K562 (cell line): ENCODE data around the gene PIK3CG.

Experiments used
- EP300 ChIP-seq: IDR thresholded peaks from 2 replicates; pipeline ENCODE4 v1.6.1; 2012; ENCODE audit warnings: low read length, improper control_type of control experiment
- FOXP1 ChIP-seq: sonication (generic); formaldehyde crosslinking; IDR thresholded peaks from 2 replicates; pipeline ENCODE4 v1.8.0; 2022; ENCODE audit warnings: mild to moderate bottlenecking, missing genetic modification reagents
- HDAC1 ChIP-seq, 2 experiments: fragments of 450-650 bp; IDR thresholded peaks; 2 replicates each; pipeline ENCODE4 v1.6.1; 2016 to 2017; ENCODE audit warnings: inconsistent platforms in 1 of 2, mild to moderate bottlenecking in 1 of 2, moderate library complexity in 1 of 2
- HDGF ChIP-seq: fragments of 450-650 bp; IDR thresholded peaks from 2 replicates; pipeline ENCODE4 v1.6.1; 2016
- POLR2G ChIP-seq: fragments of 200-400 bp; formaldehyde crosslinking; IDR thresholded peaks from 2 replicates; pipeline ENCODE4 v1.6.1; 2017; ENCODE audit warnings: low read depth, mild to moderate bottlenecking, antibody characterized with exemption, low read length, moderate library complexity
- RAD21 ChIP-seq, 2 experiments: fragments of 250-450 bp in 1 of 2; fragments of 450-650 bp in 1 of 2; sonication (Bioruptor Pico) in 1 of 2; formaldehyde crosslinking in 1 of 2; IDR thresholded peaks in 1 of 2; conservative IDR thresholded peaks in 1 of 2; 2 replicates each; pipeline versions ENCODE4 v1.4.0 to v1.8.0; 2020 to 2022; ENCODE audit warnings: mild to moderate bottlenecking in 2 of 2, moderate library complexity in 1 of 2
- SIX5 ChIP-seq, 2 experiments: IDR thresholded peaks; 2 replicates each; pipeline ENCODE4 v1.6.1; 2011; ENCODE audit warnings: low read length in 2 of 2, borderline replicate concordance in 1 of 2, low read depth in 1 of 2, mild to moderate bottlenecking in 1 of 2, moderate library complexity in 1 of 2; ENCODE audit not compliant: insufficient read depth in 1 of 2
- YY1 ChIP-seq, 3 experiments: IDR thresholded peaks; 2 replicates each; pipeline ENCODE4 v1.6.1; 2011; ENCODE audit warnings: low read length in 2 of 3, mild to moderate bottlenecking in 2 of 3, moderate library complexity in 2 of 3, borderline replicate concordance in 1 of 3, control low read depth in 1 of 3, low read depth in 1 of 3; ENCODE audit not compliant: insufficient read depth in 3 of 3, insufficient replicate concordance in 2 of 3, control insufficient read depth in 1 of 3, insufficient read length in 1 of 3; ENCODE audit errors: extremely low read depth in 1 of 3
- ZNF311 ChIP-seq: fragments of 250-450 bp; sonication (Bioruptor Pico); IDR thresholded peaks from 2 replicates; pipeline ENCODE4 v1.4.0; 2020; ENCODE audit warnings: mild to moderate bottlenecking, moderate library complexity
- ZNF644 ChIP-seq: fragments of 200-800 bp; sonication (Bioruptor generic); IDR thresholded peaks from 2 replicates; pipeline ENCODE4 v1.6.1; 2016; ENCODE audit warnings: low read depth, missing genetic modification characterization, missing compliant biosample characterization
- TF ChIP-seq, protein P1 (sequence below): sonication (generic); formaldehyde crosslinking; IDR thresholded peaks from 2 replicates; pipeline ENCODE4 v1.8.0; 2022; ENCODE audit warnings: mild to moderate bottlenecking, missing genetic modification reagents
- TF ChIP-seq, protein P2 (sequence below): fragments of 450-650 bp; IDR thresholded peaks from 2 replicates; pipeline ENCODE4 v1.6.1; 2016; ENCODE audit warnings: low read depth, mild to moderate bottlenecking, moderate library complexity

DNA sequence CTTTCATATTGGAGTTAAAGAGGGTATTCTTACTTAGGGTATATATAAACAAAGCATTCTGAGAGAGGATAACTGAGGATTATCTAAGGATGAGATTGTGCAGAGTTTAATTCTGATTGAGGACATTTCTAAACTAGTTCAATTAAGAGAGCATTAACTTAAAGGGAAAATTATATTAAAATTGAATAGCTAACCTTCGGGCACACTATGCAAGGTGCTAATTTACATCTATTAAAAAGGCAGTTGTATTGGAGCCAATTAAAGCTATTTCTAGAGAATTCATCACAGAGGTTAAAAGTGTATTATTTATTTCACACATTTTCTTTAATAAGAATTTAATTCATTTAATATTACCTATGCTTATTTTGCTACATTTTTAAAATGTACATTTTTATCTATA, 17.0 kb upstream of the PIK3CG start:
- TF ChIP-seq SIX5 (IDR thresholded peaks at IDR 0.05; ENCODE audit: borderline replicate concordance in 1 of 2, insufficient read depth in 1 of 2, low read depth in 1 of 2, low read length in 2 of 2) (no peak), HDAC1 (IDR thresholded peaks at IDR 0.05) (no peak), YY1 (IDR thresholded peaks at IDR 0.05; ENCODE audit: borderline replicate concordance in 1 of 3, control insufficient read depth in 1 of 3, extremely low read depth in 1 of 3, insufficient read depth in 3 of 3, insufficient read length in 1 of 3, insufficient replicate concordance in 2 of 3, low read depth in 1 of 3, low read length in 2 of 3) (no peak), ZNF311 (CRISPR knock-in tag) (no peak), EP300 (no peak), ZNF644 (no peak), RAD21 (CRISPR knock-in tag; conservative IDR thresholded peaks at IDR 0.05 in 1 of 2, IDR thresholded peaks at IDR 0.05 in 1 of 2) (no peak), FOXP1 (no peak), HDGF (no peak), POLR2G (no peak)
- TF ChIP-seq, protein P1, sequence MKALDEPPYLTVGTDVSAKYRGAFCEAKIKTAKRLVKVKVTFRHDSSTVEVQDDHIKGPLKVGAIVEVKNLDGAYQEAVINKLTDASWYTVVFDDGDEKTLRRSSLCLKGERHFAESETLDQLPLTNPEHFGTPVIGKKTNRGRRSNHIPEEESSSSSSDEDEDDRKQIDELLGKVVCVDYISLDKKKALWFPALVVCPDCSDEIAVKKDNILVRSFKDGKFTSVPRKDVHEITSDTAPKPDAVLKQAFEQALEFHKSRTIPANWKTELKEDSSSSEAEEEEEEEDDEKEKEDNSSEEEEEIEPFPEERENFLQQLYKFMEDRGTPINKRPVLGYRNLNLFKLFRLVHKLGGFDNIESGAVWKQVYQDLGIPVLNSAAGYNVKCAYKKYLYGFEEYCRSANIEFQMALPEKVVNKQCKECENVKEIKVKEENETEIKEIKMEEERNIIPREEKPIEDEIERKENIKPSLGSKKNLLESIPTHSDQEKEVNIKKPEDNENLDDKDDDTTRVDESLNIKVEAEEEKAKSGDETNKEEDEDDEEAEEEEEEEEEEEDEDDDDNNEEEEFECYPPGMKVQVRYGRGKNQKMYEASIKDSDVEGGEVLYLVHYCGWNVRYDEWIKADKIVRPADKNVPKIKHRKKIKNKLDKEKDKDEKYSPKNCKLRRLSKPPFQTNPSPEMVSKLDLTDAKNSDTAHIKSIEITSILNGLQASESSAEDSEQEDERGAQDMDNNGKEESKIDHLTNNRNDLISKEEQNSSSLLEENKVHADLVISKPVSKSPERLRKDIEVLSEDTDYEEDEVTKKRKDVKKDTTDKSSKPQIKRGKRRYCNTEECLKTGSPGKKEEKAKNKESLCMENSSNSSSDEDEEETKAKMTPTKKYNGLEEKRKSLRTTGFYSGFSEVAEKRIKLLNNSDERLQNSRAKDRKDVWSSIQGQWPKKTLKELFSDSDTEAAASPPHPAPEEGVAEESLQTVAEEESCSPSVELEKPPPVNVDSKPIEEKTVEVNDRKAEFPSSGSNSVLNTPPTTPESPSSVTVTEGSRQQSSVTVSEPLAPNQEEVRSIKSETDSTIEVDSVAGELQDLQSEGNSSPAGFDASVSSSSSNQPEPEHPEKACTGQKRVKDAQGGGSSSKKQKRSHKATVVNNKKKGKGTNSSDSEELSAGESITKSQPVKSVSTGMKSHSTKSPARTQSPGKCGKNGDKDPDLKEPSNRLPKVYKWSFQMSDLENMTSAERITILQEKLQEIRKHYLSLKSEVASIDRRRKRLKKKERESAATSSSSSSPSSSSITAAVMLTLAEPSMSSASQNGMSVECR (CRISPR knock-in tag): no peak
- TF ChIP-seq, protein P2, sequence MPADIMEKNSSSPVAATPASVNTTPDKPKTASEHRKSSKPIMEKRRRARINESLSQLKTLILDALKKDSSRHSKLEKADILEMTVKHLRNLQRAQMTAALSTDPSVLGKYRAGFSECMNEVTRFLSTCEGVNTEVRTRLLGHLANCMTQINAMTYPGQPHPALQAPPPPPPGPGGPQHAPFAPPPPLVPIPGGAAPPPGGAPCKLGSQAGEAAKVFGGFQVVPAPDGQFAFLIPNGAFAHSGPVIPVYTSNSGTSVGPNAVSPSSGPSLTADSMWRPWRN: no peak
